Neuronal stem cell (in vitro differentiated cells): Measurements from ENCODE around the gene SLC5A1.
A peak's percentile ranks its signal among the peaks of the same experiment; 100 is the strongest.

Experiments
- DNase-seq: peaks from one replicate; pipeline ENCODE4 v3.0.0-alpha.2; 2013; ENCODE audit warnings: low spot score
- H2AFZ ChIP-seq: one replicate; pipeline ENCODE4 v1.6.1; 2013; ENCODE audit warnings: mild to moderate bottlenecking, low read length, inconsistent platforms
- H2AK5ac ChIP-seq: 2 replicates; pipeline ENCODE4 v1.6.1; 2013; ENCODE audit warnings: low read depth, mild to moderate bottlenecking, inconsistent platforms, low read length, moderate library complexity, mixed read lengths
- H2BK120ac ChIP-seq: 2 replicates; pipeline ENCODE4 v1.6.1; 2013; ENCODE audit warnings: low read depth, mild to moderate bottlenecking, inconsistent platforms, low read length, moderate library complexity, mixed read lengths
- H2BK12ac ChIP-seq: one replicate; pipeline ENCODE4 v1.6.1; 2013; ENCODE audit warnings: low read length, inconsistent platforms
- H2BK15ac ChIP-seq: 2 replicates; pipeline ENCODE4 v1.6.1; 2013; ENCODE audit warnings: mild to moderate bottlenecking, low read length, inconsistent platforms, mixed read lengths
- H2BK5ac ChIP-seq: one replicate; pipeline ENCODE4 v1.6.1; 2013; ENCODE audit warnings: inconsistent platforms, mild to moderate bottlenecking, low read length, moderate library complexity
- H3K14ac ChIP-seq: one replicate; pipeline ENCODE4 v1.6.1; 2013; ENCODE audit warnings: low read length, inconsistent platforms
- H3K18ac ChIP-seq: 2 replicates; pipeline ENCODE4 v1.6.1; 2013; ENCODE audit warnings: low read length, inconsistent platforms
- H3K23ac ChIP-seq: 2 replicates; pipeline ENCODE4 v1.6.1; 2013; ENCODE audit warnings: low read depth, mild to moderate bottlenecking, mixed read lengths, low read length, inconsistent platforms; ENCODE audit not compliant: poor library complexity
- H3K27ac ChIP-seq: replicated peaks from 3 replicates; pipeline ENCODE4 v1.5.1; 2013; ENCODE audit warnings: low read length, inconsistent platforms
- H3K27me3 ChIP-seq, 3 experiments: 2 replicates each; pipeline ENCODE4 v1.6.1; 2013; ENCODE audit warnings: low read length in 3 of 3, mild to moderate bottlenecking in 2 of 3, inconsistent platforms in 1 of 3, low read depth in 1 of 3, mixed read lengths in 1 of 3, moderate library complexity in 1 of 3; ENCODE audit not compliant: control insufficient read depth in 3 of 3, insufficient read depth in 3 of 3
- H3K36me3 ChIP-seq, 2 donors: replicated peaks in 1 of 2; 2 replicates each; pipeline ENCODE4 v1.6.1; 2013; ENCODE audit warnings: low read length in 2 of 2; ENCODE audit not compliant: control insufficient read depth in 2 of 2, insufficient read depth in 2 of 2
- H3K4ac ChIP-seq: 2 replicates; pipeline ENCODE4 v1.6.1; 2013; ENCODE audit warnings: inconsistent platforms, mild to moderate bottlenecking, low read length, moderate library complexity
- H3K4me1 ChIP-seq, 2 donors: 1 replicate in 1 of 2; 2 replicates in 1 of 2; pipeline ENCODE4 v1.6.1; 2013; ENCODE audit warnings: low read length in 2 of 2, low read depth in 1 of 2; ENCODE audit not compliant: control insufficient read depth in 2 of 2, insufficient read depth in 1 of 2
- H3K4me2 ChIP-seq: one replicate; pipeline ENCODE4 v1.6.1; 2013; ENCODE audit warnings: mild to moderate bottlenecking, low read length, inconsistent platforms; ENCODE audit not compliant: insufficient read depth, poor library complexity, severe bottlenecking
- H3K4me3 ChIP-seq, 2 donors: 2 replicates each; pipeline ENCODE4 v1.5.1; 2013; ENCODE audit warnings: low read length in 2 of 2, mild to moderate bottlenecking in 2 of 2, inconsistent platforms in 1 of 2, moderate library complexity in 1 of 2
- H3K79me1 ChIP-seq: one replicate; pipeline ENCODE4 v1.6.1; 2013; ENCODE audit warnings: low read depth, mild to moderate bottlenecking, inconsistent platforms, low read length, moderate library complexity
- H3K9ac ChIP-seq: one replicate; pipeline ENCODE4 v1.6.1; 2013; ENCODE audit warnings: mild to moderate bottlenecking, low read depth, low read length, inconsistent platforms; ENCODE audit not compliant: poor library complexity
- H3K9me3 ChIP-seq, 2 donors: replicated peaks in 1 of 2; 2 replicates each; pipeline versions ENCODE3 to v1.6.1; 2013; ENCODE audit warnings: low read length in 2 of 2, mild to moderate bottlenecking in 2 of 2, inconsistent platforms in 1 of 2, low read depth in 1 of 2, mixed read lengths in 1 of 2, moderate library complexity in 1 of 2; ENCODE audit not compliant: control insufficient read depth in 2 of 2, insufficient read depth in 1 of 2
- H4K8ac ChIP-seq: one replicate; pipeline ENCODE4 v1.6.1; 2013; ENCODE audit warnings: low read depth, mild to moderate bottlenecking, inconsistent platforms, low read length, moderate library complexity
- H4K91ac ChIP-seq: one replicate; pipeline ENCODE4 v1.6.1; 2013; ENCODE audit warnings: low read length, low read depth, mild to moderate bottlenecking, inconsistent platforms; ENCODE audit not compliant: poor library complexity
- WGBS, 2 donors: extraction: QIAGEN DNeasy Blood & Tissue Kit; methylation state at CpG; one replicate each; pipeline ENCODE4 v1.1.7; 2013; ENCODE audit warnings: missing lambda C conversion rate in 2 of 2, mixed read lengths in 1 of 2; ENCODE audit not compliant: insufficient read length in 2 of 2, insufficient replicate concordance in 1 of 2; ENCODE audit errors: extremely low coverage in 2 of 2; 5-methylcytosine and 5-hydroxymethylcytosine counted together

SLC5A1 gene

DNA sequence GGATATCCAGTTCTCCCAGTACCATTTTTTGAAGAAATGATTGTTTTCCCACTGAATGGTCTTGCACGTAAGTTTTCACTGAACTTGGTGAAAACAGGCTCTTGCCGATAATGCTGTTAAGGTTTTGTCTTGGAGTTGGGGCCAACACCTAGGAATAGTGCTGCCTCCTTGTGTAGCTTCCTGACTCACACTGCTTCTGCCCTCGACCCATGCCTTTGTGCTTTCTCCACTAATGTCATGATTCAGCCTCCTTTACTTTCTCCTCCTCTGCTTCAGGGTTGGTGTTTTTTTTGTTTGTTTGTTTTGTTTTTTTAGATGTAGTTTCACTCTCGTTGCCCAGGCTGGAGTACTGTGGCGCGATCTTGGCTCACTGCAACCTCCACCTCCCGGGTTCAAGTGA is 30.2 kb downstream of the SLC5A1 start:
- H2BK5ac ChIP-seq = no peak overlapping the region
- H3K4me1 ChIP-seq = peaks cover 0 to 2% of the 10 kb centered on the region in 2 donors
- H3K18ac ChIP-seq = no peak overlapping the region
- H3K9me3 ChIP-seq = no peaks in the 10 kb centered on the region
- no peak overlapping the region for H4K8ac ChIP-seq
- H2BK12ac ChIP-seq = no peak overlapping the region
- no peak overlapping the region for H3K9ac ChIP-seq
- DNase-seq = no peak
- H3K4ac ChIP-seq = no peak overlapping the region
- H3K4me3 ChIP-seq = no peak overlapping the region
- H3K4me2 ChIP-seq = no peak overlapping the region
- H3K14ac ChIP-seq = no peak overlapping the region
- no peak overlapping the region for H2BK120ac ChIP-seq
- no peak overlapping the region for H3K27ac ChIP-seq
- H3K27me3 ChIP-seq = peaks cover 0 to 11% (median 0%) of the 10 kb centered on the region in 3 experiments
- no peak overlapping the region for H2BK15ac ChIP-seq
- no peak overlapping the region for H3K23ac ChIP-seq
- H3K36me3 ChIP-seq = no peaks in the 10 kb centered on the region
- H4K91ac ChIP-seq = no peak overlapping the region
- H2AK5ac ChIP-seq = no peak overlapping the region
- no CpG with 5 or more reads among the region's 7 CpGs for WGBS, 2 donors
- H3K79me1 ChIP-seq = no peaks in the 10 kb centered on the region
- H2AFZ ChIP-seq = no peak overlapping the region

DNA sequence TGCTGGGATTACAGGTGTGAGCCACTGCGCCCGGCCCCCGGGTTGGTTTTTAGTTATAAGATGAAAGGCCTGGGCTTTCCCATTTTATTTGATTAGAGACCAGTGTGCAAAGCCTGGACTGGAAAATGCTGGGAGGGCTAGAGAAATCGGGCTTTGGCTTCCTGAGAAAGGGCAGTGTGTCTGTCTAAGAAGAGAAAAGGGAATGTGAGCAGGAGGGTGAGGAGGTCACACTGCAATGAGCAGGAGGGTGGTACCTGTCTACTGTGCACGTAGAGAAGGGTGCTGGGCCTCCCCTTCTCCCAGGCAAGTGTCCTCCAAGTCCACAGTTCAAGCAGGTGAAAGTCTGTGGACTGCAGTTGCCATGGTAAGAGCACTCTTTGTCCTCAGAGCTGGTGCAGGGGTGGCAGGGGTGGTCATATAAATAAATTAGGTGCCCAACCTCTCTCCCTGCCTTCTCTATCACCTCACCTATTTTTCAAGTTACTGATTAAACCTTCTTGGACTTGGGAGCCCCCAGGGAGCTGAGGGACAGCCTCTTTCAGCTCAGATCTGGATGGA is 30.8 kb downstream of the SLC5A1 start:
- H4K91ac ChIP-seq = no peak overlapping the region
- H2BK12ac ChIP-seq = no peak overlapping the region
- no peaks in the 10 kb centered on the region for H3K79me1 ChIP-seq
- no peak for DNase-seq
- H3K27ac ChIP-seq = no peak overlapping the region
- no CpG with 5 or more reads among the region's 5 CpGs for WGBS, 2 donors
- H3K9me3 ChIP-seq = no peaks in the 10 kb centered on the region
- H3K9ac ChIP-seq = peak overlapping the region; percentile 72
- H3K23ac ChIP-seq = no peak overlapping the region
- H2BK5ac ChIP-seq = no peak overlapping the region
- H4K8ac ChIP-seq = no peak overlapping the region
- H3K36me3 ChIP-seq = no peaks in the 10 kb centered on the region
- H3K18ac ChIP-seq = peak overlapping the region; percentile 27
- no peak overlapping the region for H3K14ac ChIP-seq
- H3K4me2 ChIP-seq = no peak overlapping the region
- no peak overlapping the region for H3K4me3 ChIP-seq
- no peak overlapping the region for H2AFZ ChIP-seq
- no peak overlapping the region for H2AK5ac ChIP-seq
- H3K4me1 ChIP-seq = peaks cover 0 to 2% of the 10 kb centered on the region in 2 donors
- no peak overlapping the region for H3K4ac ChIP-seq
- no peak overlapping the region for H2BK120ac ChIP-seq
- peaks cover 0 to 11% (median 0%) of the 10 kb centered on the region in 3 experiments for H3K27me3 ChIP-seq
- H2BK15ac ChIP-seq = no peak overlapping the region

DNA sequence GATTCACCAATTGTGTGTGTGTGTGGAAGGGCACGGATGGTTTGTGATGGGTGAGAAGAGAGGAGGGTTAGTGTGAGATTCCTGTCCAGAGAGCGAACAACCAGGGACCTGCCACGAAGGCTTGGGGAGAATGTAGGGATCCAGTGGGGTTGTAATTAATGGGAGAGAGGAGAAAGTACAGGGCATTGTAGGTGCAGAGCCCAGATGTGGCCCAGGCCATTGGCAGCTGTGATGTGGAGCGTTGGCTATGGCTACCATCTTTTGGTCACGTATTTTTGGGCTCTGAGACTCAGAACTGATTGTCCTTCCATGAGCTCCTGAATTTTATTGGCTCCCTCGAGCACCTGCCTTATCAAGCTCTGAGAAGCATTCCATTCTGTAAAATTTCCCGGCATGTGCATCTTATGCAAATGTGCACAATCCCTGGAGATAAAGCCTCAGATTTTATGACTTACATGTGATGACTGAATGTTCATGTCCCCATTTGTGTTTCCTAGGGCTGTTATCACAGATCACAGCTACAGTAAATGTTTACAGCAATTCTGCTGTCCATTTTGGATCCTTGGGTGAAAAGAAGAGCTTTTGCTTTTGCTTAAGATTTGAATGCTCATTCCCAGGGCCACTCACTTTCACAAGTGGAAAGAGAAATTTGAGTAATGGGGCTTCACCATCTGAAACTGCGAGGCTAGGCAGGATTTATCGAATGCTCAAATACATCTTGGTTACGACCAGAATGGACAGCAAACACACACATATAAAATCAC is 33.1 kb downstream of the SLC5A1 start:
- no peak overlapping the region for H3K9ac ChIP-seq
- no peak overlapping the region for H2AFZ ChIP-seq
- no peak overlapping the region for H3K4me3 ChIP-seq
- no peak overlapping the region for H2BK15ac ChIP-seq
- WGBS, 2 donors = no CpG with 5 or more reads among the region's 10 CpGs
- no peaks in the 10 kb centered on the region for H3K79me1 ChIP-seq
- H3K36me3 ChIP-seq = no peaks in the 10 kb centered on the region
- H3K27me3 ChIP-seq = peaks cover 0 to 11% (median 0%) of the 10 kb centered on the region in 3 experiments
- no peak overlapping the region for H2AK5ac ChIP-seq
- H3K4ac ChIP-seq = no peak overlapping the region
- no peak overlapping the region for H3K4me2 ChIP-seq
- H4K91ac ChIP-seq = no peak overlapping the region
- DNase-seq = no peak
- no peak overlapping the region for H3K27ac ChIP-seq
- no peak overlapping the region for H2BK12ac ChIP-seq
- no peak overlapping the region for H3K23ac ChIP-seq
- H2BK120ac ChIP-seq = no peak overlapping the region
- no peak overlapping the region for H3K18ac ChIP-seq
- H3K14ac ChIP-seq = no peak overlapping the region
- H3K9me3 ChIP-seq = no peaks in the 10 kb centered on the region
- H3K4me1 ChIP-seq = peaks cover 2% of the 10 kb centered on the region in 2 donors
- no peak overlapping the region for H4K8ac ChIP-seq
- H2BK5ac ChIP-seq = no peak overlapping the region

DNA sequence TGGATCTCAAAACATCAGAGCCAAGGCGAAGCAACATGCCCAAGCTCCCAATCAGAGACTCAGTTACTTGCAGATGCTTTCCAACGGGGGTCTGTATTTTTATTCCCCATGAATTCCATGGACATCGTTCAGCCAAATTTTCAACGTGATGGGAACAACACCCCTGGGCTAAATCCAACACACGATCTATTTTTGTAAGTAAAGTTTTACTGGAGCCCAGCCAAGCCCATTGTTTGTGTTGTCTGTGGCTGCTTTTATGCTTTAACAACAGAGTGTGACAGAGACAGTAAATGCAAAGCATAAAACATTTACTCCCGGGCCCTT is 33.7 kb downstream of the SLC5A1 start:
- no peak overlapping the region for H2AK5ac ChIP-seq
- no peaks in the 10 kb centered on the region for H3K36me3 ChIP-seq
- H3K18ac ChIP-seq = no peak overlapping the region
- no peak for DNase-seq
- H3K14ac ChIP-seq = no peak overlapping the region
- no peak overlapping the region for H3K9ac ChIP-seq
- no peak overlapping the region for H2BK5ac ChIP-seq
- no peak overlapping the region for H3K4me3 ChIP-seq
- WGBS, 2 donors = no CpG with 5 or more reads among the region's 6 CpGs
- H4K91ac ChIP-seq = no peak overlapping the region
- H3K4me2 ChIP-seq = no peak overlapping the region
- peaks cover 2% of the 10 kb centered on the region in 2 donors for H3K4me1 ChIP-seq
- no peak overlapping the region for H3K4ac ChIP-seq
- no peak overlapping the region for H4K8ac ChIP-seq
- no peak overlapping the region for H2BK120ac ChIP-seq
- H3K23ac ChIP-seq = no peak overlapping the region
- no peak overlapping the region for H2BK12ac ChIP-seq
- no peaks in the 10 kb centered on the region for H3K9me3 ChIP-seq
- H3K27me3 ChIP-seq = peaks cover 0 to 11% (median 0%) of the 10 kb centered on the region in 3 experiments
- no peak overlapping the region for H3K27ac ChIP-seq
- no peak overlapping the region for H2AFZ ChIP-seq
- no peak overlapping the region for H2BK15ac ChIP-seq
- no peaks in the 10 kb centered on the region for H3K79me1 ChIP-seq
